Testis (tissue), 3 donors: ENCODE data around the gene CTSC. TPM values are rescaled to one million over a fixed set of nuclear protein-coding genes. Genes with fewer than 3 reads are reported as not detected.

Source experiments
- DNase-seq: peaks from one replicate; pipeline ENCODE4 v3.0.0-alpha.2; 2019
- H3K27ac ChIP-seq, 2 donors: fragments of 200-600 bp; sonication (generic); one replicate each; pipeline ENCODE4 v1.5.1; 2019
- H3K27me3 ChIP-seq: fragments of 200-600 bp; sonication (generic); one replicate; pipeline ENCODE4 v1.5.1; 2019
- H3K36me3 ChIP-seq: fragments of 200-600 bp; sonication (generic); one replicate; pipeline ENCODE4 v1.5.1; 2017; ENCODE audit warnings: low read depth; ENCODE audit errors: missing control alignments
- H3K4me1 ChIP-seq: fragments of 200-600 bp; sonication (generic); one replicate; pipeline ENCODE4 v1.5.1; 2019
- H3K4me3 ChIP-seq, 2 donors: fragments of 200-600 bp; sonication (generic); one replicate each; pipeline ENCODE4 v1.5.1; 2017 to 2019
- H3K9me3 ChIP-seq: fragments of 200-600 bp; sonication (generic); one replicate; pipeline ENCODE4 v1.5.1; 2017
- CTCF ChIP-seq, 3 experiments: fragments of 450-650 bp in 2 of 3; fragments of 200-600 bp in 1 of 3; sonication (generic) in 1 of 3; IDR thresholded peaks; one replicate each; pipeline ENCODE4 v1.5.1; 2016 to 2019; ENCODE audit warnings: antibody characterized with exemption in 3 of 3, mild to moderate bottlenecking in 2 of 3, moderate library complexity in 1 of 3
- POLR2A ChIP-seq: fragments of 450-650 bp; IDR thresholded peaks from one replicate; pipeline ENCODE4 v1.6.1; 2017; ENCODE audit warnings: antibody characterized with exemption, mild to moderate bottlenecking, moderate library complexity
- WGBS, 2 donors: methylation state at CpG; one replicate each; pipeline ENCODE4 v1.1.5; 2018; 5-methylcytosine and 5-hydroxymethylcytosine counted together
- intact Hi-C: fragments of 100-400 bp; cut with DNase I; formaldehyde crosslinking; loops from one replicate; pipeline ENCODE4 v1.15.1; 2023; ENCODE audit warnings: low total_unique reads
- polyA plus RNA-seq: library from polyadenylated mRNA; stranded (reverse); fragments of 350-450 nt; fragmentation: Illumina TruSeq; extraction: RNeasy Lipid Tissue Mini Kit (QIAGEN cat#74804); gene quantifications from one replicate; pipeline ENCODE4 v1.2.3, GENCODE V29; 2014; ENCODE audit warnings: low read depth, low replicate concordance; ENCODE audit not compliant: insufficient read depth
- total RNA-seq, 2 donors: library from RNA; depleted of rRNA; stranded (reverse); fragments of >200 nt; gene quantifications; one replicate each; pipeline ENCODE4 v1.2.3, GENCODE V29; 2016

Gene CTSC
- total and polyA plus RNA-seq, 3 donors from 2014 or later: 39.1 to 71.0 (median 65.3) TPM

GRCh38 chr11:88295028-88295427 is 42.5 kb downstream of the CTSC start:
- Histone ChIP-seq H3K27me3 (no peaks in the 10 kb centered on the region), H3K4me3 (no peak overlapping the region), H3K4me1 (peaks cover 26% of the 10 kb centered on the region), H3K36me3 (no peaks in the 10 kb centered on the region), H3K9me3 (no peaks in the 10 kb centered on the region), H3K27ac (no peak overlapping the region)
- no peak for DNase-seq
- intact Hi-C loops: no loop called here
- TF ChIP-seq POLR2A (no peak), CTCF (IDR thresholded peaks at IDR 0.05) (no peak)
- WGBS, 2 donors: 81 to 84% methylated on average over 3 of the region's 3 CpGs

GRCh38 chr11:88293931-88294330 is 43.6 kb downstream of the CTSC start:
- Histone ChIP-seq H3K4me3 (no peak overlapping the region), H3K27me3 (no peaks in the 10 kb centered on the region), H3K4me1 (peaks cover 26% of the 10 kb centered on the region), H3K36me3 (no peaks in the 10 kb centered on the region), H3K27ac (no peak overlapping the region), H3K9me3 (no peaks in the 10 kb centered on the region)
- intact Hi-C loops: no loop called here
- WGBS, 2 donors: 95 to 97% methylated on average over 3 of the region's 3 CpGs
- no peak for DNase-seq
- TF ChIP-seq POLR2A (no peak), CTCF (IDR thresholded peaks at IDR 0.05) (no peak)

- no peaks in the 10 kb centered on the region for H3K36me3 ChIP-seq
- peak overlapping the region in 1 of 2 donors; percentile 21 for H3K27ac ChIP-seq
- TF ChIP-seq CTCF (IDR thresholded peaks at IDR 0.05): no peak
- TF ChIP-seq POLR2A: no peak
- 44 to 52% methylated on average over 3 of the region's 3 CpGs for WGBS, 2 donors
- H3K4me3 ChIP-seq: no peak overlapping the region
- H3K27me3 ChIP-seq: no peaks in the 10 kb centered on the region
- H3K4me1 ChIP-seq: peaks cover 13% of the 10 kb centered on the region
- intact Hi-C loops: no loop called here
- DNase-seq: peak; percentile 76
- no peaks in the 10 kb centered on the region for H3K9me3 ChIP-seq
These were observed 45.2 kb downstream of the CTSC start for GRCh38 chr11:88292171-88292843.

- WGBS, 2 donors: 100% methylated on average over 1 of the region's 1 CpG
- no peak overlapping the region for H3K27ac ChIP-seq
- no peak for TF ChIP-seq POLR2A
- TF ChIP-seq CTCF (IDR thresholded peaks at IDR 0.05): no peak
These were observed 49.0 kb downstream of the CTSC start for GRCh38 chr11:88288560-88288959.

GRCh38 chr11:88284336-88285050 is 53.0 kb downstream of the CTSC start:
- Histone ChIP-seq H3K27ac (no peak overlapping the region), H3K9me3 (no peaks in the 10 kb centered on the region), H3K36me3 (no peaks in the 10 kb centered on the region), H3K27me3 (no peaks in the 10 kb centered on the region), H3K4me1 (peaks cover 31% of the 10 kb centered on the region), H3K4me3 (no peak overlapping the region)
- intact Hi-C loops: no loop called here
- no peak for TF ChIP-seq POLR2A
- TF ChIP-seq CTCF (IDR thresholded peaks at IDR 0.05): no peak
- DNase-seq: no peak

More at GRCh38 chr11:88288560-88288959, 49.0 kb downstream of the CTSC start:
- intact Hi-C loops: no loop called here
- H3K4me1 ChIP-seq: peaks cover 24% of the 10 kb centered on the region
- no peak overlapping the region for H3K4me3 ChIP-seq
- no peaks in the 10 kb centered on the region for H3K36me3 ChIP-seq
- no peak for DNase-seq
- H3K27me3 ChIP-seq: no peaks in the 10 kb centered on the region
- H3K9me3 ChIP-seq: no peaks in the 10 kb centered on the region
